ENCODE data around the gene EVA1C. TPM values are rescaled to one million over a fixed set of nuclear protein-coding genes. Genes with fewer than 3 reads are reported as not detected.

The EVA1C gene
- total and polyA plus RNA-seq, 3 donors from 2014 or later: 28.4 to 47.0 (median 44.2) TPM

DNA sequence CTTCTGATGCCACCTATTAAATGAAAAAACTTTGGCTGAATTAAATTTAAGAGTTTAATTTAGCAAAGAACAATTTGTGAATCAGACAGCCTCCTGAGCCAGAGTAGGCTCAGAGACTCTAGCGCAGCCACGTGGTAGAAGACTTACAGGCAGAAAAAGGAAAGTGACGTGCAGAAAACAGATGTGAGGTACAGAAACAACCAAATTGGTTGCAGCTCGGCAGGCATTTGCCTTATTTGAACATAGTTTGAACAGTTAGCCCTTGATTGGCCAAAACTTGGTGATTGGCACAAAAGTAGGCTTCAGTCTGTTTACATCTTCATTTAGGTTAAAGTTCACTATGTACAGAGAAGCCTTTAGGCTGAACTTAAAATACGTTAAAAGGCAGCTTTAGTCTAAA, 149.9 kb downstream of the EVA1C start:
- H3K4me3 ChIP-seq: no peak overlapping the region
- H3K36me3 ChIP-seq (ENCODE audit: low read depth, missing control alignments): no peaks in the 10 kb centered on the region
- H3K27ac ChIP-seq: no peak overlapping the region
- TF ChIP-seq, protein P1, sequence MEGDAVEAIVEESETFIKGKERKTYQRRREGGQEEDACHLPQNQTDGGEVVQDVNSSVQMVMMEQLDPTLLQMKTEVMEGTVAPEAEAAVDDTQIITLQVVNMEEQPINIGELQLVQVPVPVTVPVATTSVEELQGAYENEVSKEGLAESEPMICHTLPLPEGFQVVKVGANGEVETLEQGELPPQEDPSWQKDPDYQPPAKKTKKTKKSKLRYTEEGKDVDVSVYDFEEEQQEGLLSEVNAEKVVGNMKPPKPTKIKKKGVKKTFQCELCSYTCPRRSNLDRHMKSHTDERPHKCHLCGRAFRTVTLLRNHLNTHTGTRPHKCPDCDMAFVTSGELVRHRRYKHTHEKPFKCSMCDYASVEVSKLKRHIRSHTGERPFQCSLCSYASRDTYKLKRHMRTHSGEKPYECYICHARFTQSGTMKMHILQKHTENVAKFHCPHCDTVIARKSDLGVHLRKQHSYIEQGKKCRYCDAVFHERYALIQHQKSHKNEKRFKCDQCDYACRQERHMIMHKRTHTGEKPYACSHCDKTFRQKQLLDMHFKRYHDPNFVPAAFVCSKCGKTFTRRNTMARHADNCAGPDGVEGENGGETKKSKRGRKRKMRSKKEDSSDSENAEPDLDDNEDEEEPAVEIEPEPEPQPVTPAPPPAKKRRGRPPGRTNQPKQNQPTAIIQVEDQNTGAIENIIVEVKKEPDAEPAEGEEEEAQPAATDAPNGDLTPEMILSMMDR (IDR thresholded peaks at IDR 0.05): peak in 2 of 3 experiments; percentile 21 to 27
- no peak for TF ChIP-seq POLR2A (IDR thresholded peaks at IDR 0.05)
- H3K9me3 ChIP-seq: no peaks in the 10 kb centered on the region
- intact Hi-C loops (cut with DNase I; ENCODE audit: low total_unique reads): loop anchor here (10.0 kb wide), 1 partner anchor 158 kb away; no protein-coding TSS in a partner anchor
- peak; percentile 71 for DNase-seq
- H3K27me3 ChIP-seq: no peaks in the 10 kb centered on the region
- H3K4me1 ChIP-seq: no peaks in the 10 kb centered on the region
- WGBS, 2 donors: 50 to 57% methylated on average over 5 of the region's 5 CpGs

DNA sequence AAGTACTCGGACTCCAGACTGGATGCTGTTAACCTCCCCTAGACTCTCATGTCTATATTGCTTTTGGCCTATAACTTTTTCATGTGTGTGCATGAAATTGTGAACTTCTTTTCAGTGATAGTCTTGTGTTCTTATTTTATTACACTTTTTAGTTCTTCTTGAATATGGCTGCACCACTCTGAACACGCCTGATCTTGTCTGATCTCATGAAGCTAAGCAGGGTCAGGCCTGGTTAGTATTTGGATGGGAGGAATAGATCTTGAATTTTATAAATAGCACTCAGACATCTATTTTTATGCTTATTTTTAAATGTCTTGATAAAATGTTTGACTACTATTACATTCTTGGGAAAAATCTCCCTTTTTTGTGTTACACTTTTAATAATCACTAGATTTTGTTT, 150.4 kb downstream of the EVA1C start:
- no peak for DNase-seq
- no peak overlapping the region for H3K27ac ChIP-seq
- intact Hi-C loops (cut with DNase I; ENCODE audit: low total_unique reads): loop anchor here (10.0 kb wide), 1 partner anchor 158 kb away; no protein-coding TSS in a partner anchor

More for the DNA sequence above, 150.4 kb downstream of the EVA1C start:
- Histone ChIP-seq H3K9me3 (no peaks in the 10 kb centered on the region), H3K4me1 (no peaks in the 10 kb centered on the region), H3K27me3 (no peaks in the 10 kb centered on the region), H3K36me3 (ENCODE audit: low read depth, missing control alignments) (no peaks in the 10 kb centered on the region), H3K4me3 (no peak overlapping the region)
- WGBS, 2 donors: 90 to 92% methylated on average over 2 of the region's 2 CpGs
- TF ChIP-seq, protein P1 (IDR thresholded peaks at IDR 0.05): no peak
- no peak for TF ChIP-seq POLR2A (IDR thresholded peaks at IDR 0.05)

Small RNA genes within 50 kb of the gene (small RNA-seq; reads per million reads assigned to genes)
- gene RF00438 (0 reads per million in 2 donors), gene RNA5SP490 (0 reads per million in 2 donors), gene SNORA80A (388 to 535 reads per million in 2 donors)

Other genes with a start within 250 kb of the EVA1C start
- 10 to 100 TPM; 27.8 to 32.6 TPM for gene MIS18A, start 133.7 kb upstream of the EVA1C start, total RNA-seq
- 34.4 TPM for gene MIS18A, start 133.7 kb upstream of the EVA1C start, polyA plus RNA-seq (ENCODE audit: insufficient read depth, low read depth, low replicate concordance)
- 1 to 10 TPM; 1.4 to 2.2 TPM for gene MRAP, start 113.9 kb upstream of the EVA1C start, total RNA-seq
- gene MRAP, start 113.9 kb upstream of the EVA1C start, polyA plus RNA-seq (ENCODE audit: insufficient read depth, low read depth, low replicate concordance): 4.0 TPM
- gene URB1, start 19.7 kb upstream of the EVA1C start, total RNA-seq: 10 to 100 TPM; 38.8 to 41.4 TPM
- 16.6 TPM for gene URB1, start 19.7 kb upstream of the EVA1C start, polyA plus RNA-seq (ENCODE audit: insufficient read depth, low read depth, low replicate concordance)
- gene TCP10L, start 172.8 kb downstream of the EVA1C start, total RNA-seq: 100 to 1,000 TPM in 1 of 2 donors, 10 to 100 TPM in 1; 81.3 to 107 TPM
- gene TCP10L, start 172.8 kb downstream of the EVA1C start, polyA plus RNA-seq (ENCODE audit: insufficient read depth, low read depth, low replicate concordance): 350 TPM
- 10 to 100 TPM; 55.6 to 60.2 TPM for gene CFAP298, start 199.7 kb downstream of the EVA1C start, total RNA-seq
- 114 TPM for gene CFAP298, start 199.7 kb downstream of the EVA1C start, polyA plus RNA-seq (ENCODE audit: insufficient read depth, low read depth, low replicate concordance)